NT2/D1 (cell line): ENCODE data around the gene PIK3CB.
"Not testable (repeated sequence)": the region's sequence is repeated elsewhere in the genome, so short reads cannot be mapped to it uniquely, and the experiment has no call there.

Experiments used
- SUZ12 ChIP-seq: IDR thresholded peaks from 2 replicates; pipeline ENCODE4 v1.6.1; 2011; ENCODE audit not compliant: insufficient read length, insufficient read depth; ENCODE audit errors: extremely low read depth
- YY1 ChIP-seq: IDR thresholded peaks from 2 replicates; pipeline ENCODE4 v1.6.1; 2011; ENCODE audit not compliant: insufficient read length, insufficient read depth
- ZNF274 ChIP-seq: IDR thresholded peaks from 2 replicates; pipeline ENCODE4 v1.6.1; 2011; ENCODE audit warnings: mild to moderate bottlenecking, low read depth, low read length

- TF ChIP-seq YY1, SUZ12, ZNF274: not testable (repeated sequence)
Measured at GRCh38 chr3:138835846-138836245, 1.1 kb upstream of the PIK3CB start.
